SK-N-MC (cell line): ENCODE results near the gene TSPAN17.

Source experiments
- EZH2 ChIP-seq: fragments of 200-600 bp; sonication (generic); IDR thresholded peaks from one replicate; pipeline ENCODE4 v1.6.1; 2017; ENCODE audit warnings: antibody characterized with exemption
- POLR2AphosphoS5 ChIP-seq: IDR thresholded peaks from 2 replicates; pipeline ENCODE4 v1.6.1; 2012; ENCODE audit warnings: mild to moderate bottlenecking, low read depth, low read length, borderline replicate concordance

GRCh38 chr5:176652136-176652535 is 4.9 kb downstream of the TSPAN17 start:
- TF ChIP-seq EZH2: no peak
- no peak for TF ChIP-seq POLR2AphosphoS5
